Lower leg skin (tissue), 3 donors: ENCODE data around the gene CHMP1A.

ENCODE experiments used
- CTCF ChIP-seq, 3 donors: fragments of 450-650 bp; IDR thresholded peaks; one replicate each; pipeline ENCODE4 v1.5.1; 2016; ENCODE audit warnings: antibody characterized with exemption in 3 of 3, mild to moderate bottlenecking in 3 of 3, moderate library complexity in 2 of 3
- POLR2A ChIP-seq, 2 donors: fragments of 450-650 bp; IDR thresholded peaks; one replicate each; pipeline ENCODE4 v1.6.1; 2016 to 2017; ENCODE audit warnings: antibody characterized with exemption in 2 of 2, mild to moderate bottlenecking in 1 of 2, moderate library complexity in 1 of 2

GRCh38 chr16:89696670-89697128, 39.2 kb upstream of the CHMP1A start:
- TF ChIP-seq POLR2A (IDR thresholded peaks at IDR 0.05) (no peak), CTCF (IDR thresholded peaks at IDR 0.05) (no peak)
